GM12874 (cell line): ENCODE measurements around the gene NPIPB2.

Experiments used
- CTCF ChIP-seq: IDR thresholded peaks from 2 replicates; pipeline ENCODE4 v1.5.1; 2011; ENCODE audit warnings: low read depth, mild to moderate bottlenecking, control low read depth, low read length, moderate library complexity; ENCODE audit not compliant: insufficient read depth

NPIPB2 gene

DNA sequence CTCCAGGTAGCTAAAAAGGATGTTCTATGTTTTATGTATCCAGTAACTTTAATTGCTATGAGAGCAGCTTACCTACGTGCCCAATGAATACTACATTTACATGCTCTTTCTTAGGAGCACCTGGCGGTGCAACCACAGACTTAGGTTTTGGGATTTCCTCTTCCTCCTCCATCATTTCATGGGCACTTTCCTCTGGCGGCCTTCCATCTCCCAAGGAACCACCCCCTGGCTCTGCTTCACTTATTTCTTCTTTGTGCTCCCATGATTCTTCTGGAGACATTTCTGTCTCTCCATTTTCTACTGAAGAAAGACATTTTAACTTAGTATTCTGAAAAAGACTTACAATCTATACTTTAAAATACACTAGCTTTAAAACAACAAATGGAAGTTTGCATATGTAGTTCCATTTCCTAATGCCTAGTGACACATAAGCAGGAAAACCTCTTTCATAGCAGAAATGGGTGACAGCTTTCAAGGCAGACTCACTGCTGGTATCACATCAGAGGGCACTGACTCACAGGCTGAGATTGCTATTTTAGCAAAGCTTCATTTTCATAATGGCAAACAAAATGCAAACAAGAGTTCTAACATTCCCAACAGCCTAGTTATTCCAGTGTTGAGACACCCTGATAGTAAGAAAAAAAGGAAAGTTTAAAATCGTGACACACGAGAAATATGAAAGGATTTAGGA lies 45.2 kb downstream of the NPIPB2 start:
- TF ChIP-seq CTCF = no peak

DNA sequence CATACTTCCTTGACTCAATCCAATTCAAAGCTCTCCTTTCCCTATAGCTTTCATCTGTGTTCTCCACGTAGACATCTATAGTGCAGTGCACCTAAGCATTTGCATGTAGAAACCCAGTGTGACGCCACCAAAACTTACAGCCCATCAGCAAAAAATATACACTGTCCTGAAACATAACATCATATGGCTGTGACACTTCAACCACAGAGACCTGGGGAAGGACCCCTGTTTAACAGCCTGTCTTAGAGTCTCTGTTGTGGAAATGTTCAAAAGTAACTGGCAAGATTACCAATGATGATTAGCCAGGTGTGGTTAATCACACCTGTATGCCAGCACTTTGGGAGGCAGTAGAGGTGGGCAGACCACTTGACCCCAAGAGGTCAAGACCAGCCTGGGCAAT lies 48.3 kb downstream of the NPIPB2 start:
- no peak for TF ChIP-seq CTCF

GRCh38 chr16:11892761-11893160 lies 49.1 kb downstream of the NPIPB2 start:
- no peak for TF ChIP-seq CTCF

GRCh38 chr16:11890231-11890965 lies 51.4 kb downstream of the NPIPB2 start:
- TF ChIP-seq CTCF = no peak

GRCh38 chr16:11886881-11887280 lies 55.0 kb downstream of the NPIPB2 start:
- no peak for TF ChIP-seq CTCF

GRCh38 chr16:11884035-11884434 lies 57.8 kb downstream of the NPIPB2 start:
- TF ChIP-seq CTCF = no peak

GRCh38 chr16:11880007-11880406 lies 61.8 kb downstream of the NPIPB2 start:
- no peak for TF ChIP-seq CTCF
